K562 (cell line): ENCODE data around the gene DDX54. TPM values are rescaled to one million over a fixed set of nuclear protein-coding genes. Genes with fewer than 3 reads are reported as not detected.

Source experiments
- BRCA1 ChIP-seq, 2 experiments: fragments of 450-650 bp in 1 of 2; sonication (generic) in 1 of 2; formaldehyde crosslinking in 1 of 2; IDR thresholded peaks; 2 replicates each; pipeline versions ENCODE4 v1.5.0 to v1.6.1; 2017 to 2020; ENCODE audit warnings: mild to moderate bottlenecking in 1 of 2, missing genetic modification reagents in 1 of 2
- CHAMP1 ChIP-seq: fragments of 450-650 bp; IDR thresholded peaks from 2 replicates; pipeline ENCODE4 v1.6.1; 2016; ENCODE audit warnings: mild to moderate bottlenecking
- ETV1 ChIP-seq: fragments of 450-650 bp; conservative IDR thresholded peaks from 2 replicates; pipeline ENCODE4 v1.6.1; 2016; ENCODE audit warnings: missing genetic modification characterization, control low read depth, low read depth, missing compliant biosample characterization
- HNRNPLL ChIP-seq: fragments of 200-400 bp; formaldehyde crosslinking; IDR thresholded peaks from 2 replicates; pipeline ENCODE4 v1.6.1; 2017; ENCODE audit warnings: low read length, low read depth, mild to moderate bottlenecking; ENCODE audit not compliant: poor library complexity, severe bottlenecking
- MEF2D ChIP-seq: conservative IDR thresholded peaks from 2 replicates; pipeline ENCODE4 v1.6.1; 2016; ENCODE audit warnings: low read depth, missing genetic modification characterization, missing compliant biosample characterization
- MTA3 ChIP-seq: fragments of 450-650 bp; formaldehyde crosslinking; IDR thresholded peaks from 2 replicates; pipeline ENCODE4 v1.6.1; 2017; ENCODE audit warnings: mild to moderate bottlenecking, borderline replicate concordance
- MYC ChIP-seq, 2 experiments: fragments of 250-450 bp in 1 of 2; sonication (Bioruptor Pico) in 1 of 2; IDR thresholded peaks; 2 replicates each; pipeline versions ENCODE4 v1.5.1 to v1.6.1; 2012 to 2021; ENCODE audit warnings: low read depth in 2 of 2, borderline replicate concordance in 1 of 2, improper control_type of control experiment in 1 of 2, low read length in 1 of 2, mild to moderate bottlenecking in 1 of 2, moderate library complexity in 1 of 2
- NR2C1 ChIP-seq, 2 experiments: fragments of 450-650 bp; IDR thresholded peaks; 2 replicates each; pipeline ENCODE4 v1.6.1; 2017; ENCODE audit warnings: mild to moderate bottlenecking in 2 of 2, antibody characterized with exemption in 1 of 2, inconsistent platforms in 1 of 2, missing compliant biosample characterization in 1 of 2, missing genetic modification characterization in 1 of 2
- PHF21A ChIP-seq: fragments of 450-650 bp; IDR thresholded peaks from 2 replicates; pipeline ENCODE4 v1.6.1; 2017; ENCODE audit warnings: low read depth, borderline replicate concordance
- ZBTB43 ChIP-seq: sonication (generic); formaldehyde crosslinking; IDR thresholded peaks from 2 replicates; pipeline ENCODE4 v1.8.0; 2023; ENCODE audit warnings: mild to moderate bottlenecking, missing genetic modification reagents
- ZFP1 ChIP-seq: fragments of 450-650 bp; formaldehyde crosslinking; IDR thresholded peaks from 2 replicates; pipeline ENCODE4 v1.4.0; 2020; ENCODE audit warnings: mild to moderate bottlenecking, mixed read lengths
- ZNF197 ChIP-seq: fragments of 200-800 bp; sonication (Bioruptor generic); IDR thresholded peaks from 2 replicates; pipeline ENCODE4 v1.6.1; 2016; ENCODE audit warnings: low read depth, missing genetic modification characterization, missing compliant biosample characterization
- polyA plus RNA-seq, 8 experiments: library from polyadenylated mRNA; depleted of rRNA in 4 of 8; stranded (reverse) in 5 of 8; unstranded in 3 of 8; fragments of >200 nt; fragmentation: Nextera tagmentation in 2 of 8; fragmentation: Illumina TruSeq in 1 of 8; extraction: Ambion mirVana in 2 of 8; extraction: Trizol in 1 of 8; gene quantifications; 2 replicates each; pipeline versions ENCODE4 v1.2.1 to v1.2.3, GENCODE V29; 2011 to 2014; ENCODE audit warnings: inconsistent platforms in 1 of 8, missing spikeins in 1 of 8
- total RNA-seq, 7 experiments: library from RNA; depleted of rRNA in 6 of 7; stranded (reverse); fragments of >200 nt in 6 of 7; fragmentation: Illumina TruSeq in 2 of 7; extraction: Trizol in 2 of 7; gene quantifications; 2 replicates each; pipeline versions ENCODE4 v1.2.1 to v1.2.3, GENCODE V29; 2011 to 2021; ENCODE audit warnings: low replicate concordance in 1 of 7
- TF ChIP-seq, protein P1 (sequence below): fragments of 450-650 bp; IDR thresholded peaks from 2 replicates; pipeline ENCODE4 v1.6.1; 2016; ENCODE audit warnings: low read depth

DDX54 gene
- total and polyA plus RNA-seq, 9 of the 15 experiments (the other 6 are each of a cell fraction or from before 2014, with no cell fraction given), result 1.4 to 135 (median 51.4) TPM

DNA sequence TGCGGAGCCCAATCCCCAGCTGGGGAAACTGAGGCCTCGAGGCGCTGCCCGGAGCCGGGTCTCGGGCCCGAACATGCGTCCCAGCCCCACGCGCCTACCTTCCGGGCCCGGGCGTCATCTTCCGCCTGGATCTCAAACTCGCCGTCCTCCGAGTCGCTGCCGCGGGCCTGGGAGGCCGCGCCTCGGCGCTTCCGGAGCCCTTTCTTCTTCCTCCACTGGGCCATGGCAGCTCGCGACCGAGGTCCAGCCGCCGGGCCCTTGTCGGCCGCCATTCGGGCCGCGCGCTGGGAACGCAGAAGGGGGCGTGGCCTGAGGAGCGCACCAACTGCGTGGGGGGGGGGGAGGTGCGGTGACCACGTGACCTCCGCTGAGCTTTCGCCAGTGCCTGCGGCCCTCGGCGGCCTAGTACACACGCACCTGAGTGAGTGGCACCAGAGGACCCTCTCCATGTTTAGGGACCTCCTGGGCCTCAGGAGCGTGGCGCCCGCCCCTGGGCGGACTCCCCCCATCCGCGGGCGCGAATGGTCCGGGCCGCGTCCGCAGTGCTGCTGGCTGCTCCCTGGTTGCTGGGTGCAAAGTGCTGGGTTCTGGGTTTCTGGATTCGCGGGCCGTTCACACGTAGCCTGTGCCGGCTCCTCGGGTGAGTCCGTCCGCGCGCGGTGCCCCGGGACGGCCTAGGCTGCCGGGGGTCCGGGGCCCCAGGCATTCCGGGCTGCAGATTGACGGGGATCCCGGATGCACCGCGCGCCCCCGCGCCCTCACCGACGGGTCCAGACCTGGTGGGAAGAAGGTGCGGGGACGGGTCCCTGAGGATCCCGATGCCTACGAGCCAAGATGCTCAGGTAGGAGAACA is at the start of gene DDX54, which contains the start of gene RITA1 (continued):
- TF ChIP-seq CHAMP1 (0 out of 2 replicates have a peak, but pooled peaks have one; percentile 32), MTA3 (0 out of 2 replicates have a peak, but pooled peaks have one; percentile 60), NR2C1 (IDR thresholded peaks at IDR 0.05) (peak; percentile 13; the same call in 1 of the 2 replicates), NR2C1 (tag; IDR thresholded peaks at IDR 0.05) (no peak), ZBTB43 (CRISPR knock-in tag) (no peak), ETV1 (peak; percentile 42; the same call in 1 of the 2 replicates), HNRNPLL (peak; percentile 69), BRCA1 (IDR thresholded peaks at IDR 0.05) (no peak), BRCA1 (CRISPR knock-in tag; IDR thresholded peaks at IDR 0.05) (no peak), MEF2D (tag) (no peak), PHF21A (peak; percentile 40; the same call in 1 of the 2 replicates), ZFP1 (CRISPR knock-in tag) (no peak), MYC (IDR thresholded peaks at IDR 0.05; ENCODE audit: low read depth, low read length) (peak; percentile 94), MYC (CRISPR knock-in tag; IDR thresholded peaks at IDR 0.05; ENCODE audit: borderline replicate concordance, low read depth) (peak; percentile 99), ZNF197 (CRISPR knock-in tag) (no peak)
- TF ChIP-seq, protein P1, sequence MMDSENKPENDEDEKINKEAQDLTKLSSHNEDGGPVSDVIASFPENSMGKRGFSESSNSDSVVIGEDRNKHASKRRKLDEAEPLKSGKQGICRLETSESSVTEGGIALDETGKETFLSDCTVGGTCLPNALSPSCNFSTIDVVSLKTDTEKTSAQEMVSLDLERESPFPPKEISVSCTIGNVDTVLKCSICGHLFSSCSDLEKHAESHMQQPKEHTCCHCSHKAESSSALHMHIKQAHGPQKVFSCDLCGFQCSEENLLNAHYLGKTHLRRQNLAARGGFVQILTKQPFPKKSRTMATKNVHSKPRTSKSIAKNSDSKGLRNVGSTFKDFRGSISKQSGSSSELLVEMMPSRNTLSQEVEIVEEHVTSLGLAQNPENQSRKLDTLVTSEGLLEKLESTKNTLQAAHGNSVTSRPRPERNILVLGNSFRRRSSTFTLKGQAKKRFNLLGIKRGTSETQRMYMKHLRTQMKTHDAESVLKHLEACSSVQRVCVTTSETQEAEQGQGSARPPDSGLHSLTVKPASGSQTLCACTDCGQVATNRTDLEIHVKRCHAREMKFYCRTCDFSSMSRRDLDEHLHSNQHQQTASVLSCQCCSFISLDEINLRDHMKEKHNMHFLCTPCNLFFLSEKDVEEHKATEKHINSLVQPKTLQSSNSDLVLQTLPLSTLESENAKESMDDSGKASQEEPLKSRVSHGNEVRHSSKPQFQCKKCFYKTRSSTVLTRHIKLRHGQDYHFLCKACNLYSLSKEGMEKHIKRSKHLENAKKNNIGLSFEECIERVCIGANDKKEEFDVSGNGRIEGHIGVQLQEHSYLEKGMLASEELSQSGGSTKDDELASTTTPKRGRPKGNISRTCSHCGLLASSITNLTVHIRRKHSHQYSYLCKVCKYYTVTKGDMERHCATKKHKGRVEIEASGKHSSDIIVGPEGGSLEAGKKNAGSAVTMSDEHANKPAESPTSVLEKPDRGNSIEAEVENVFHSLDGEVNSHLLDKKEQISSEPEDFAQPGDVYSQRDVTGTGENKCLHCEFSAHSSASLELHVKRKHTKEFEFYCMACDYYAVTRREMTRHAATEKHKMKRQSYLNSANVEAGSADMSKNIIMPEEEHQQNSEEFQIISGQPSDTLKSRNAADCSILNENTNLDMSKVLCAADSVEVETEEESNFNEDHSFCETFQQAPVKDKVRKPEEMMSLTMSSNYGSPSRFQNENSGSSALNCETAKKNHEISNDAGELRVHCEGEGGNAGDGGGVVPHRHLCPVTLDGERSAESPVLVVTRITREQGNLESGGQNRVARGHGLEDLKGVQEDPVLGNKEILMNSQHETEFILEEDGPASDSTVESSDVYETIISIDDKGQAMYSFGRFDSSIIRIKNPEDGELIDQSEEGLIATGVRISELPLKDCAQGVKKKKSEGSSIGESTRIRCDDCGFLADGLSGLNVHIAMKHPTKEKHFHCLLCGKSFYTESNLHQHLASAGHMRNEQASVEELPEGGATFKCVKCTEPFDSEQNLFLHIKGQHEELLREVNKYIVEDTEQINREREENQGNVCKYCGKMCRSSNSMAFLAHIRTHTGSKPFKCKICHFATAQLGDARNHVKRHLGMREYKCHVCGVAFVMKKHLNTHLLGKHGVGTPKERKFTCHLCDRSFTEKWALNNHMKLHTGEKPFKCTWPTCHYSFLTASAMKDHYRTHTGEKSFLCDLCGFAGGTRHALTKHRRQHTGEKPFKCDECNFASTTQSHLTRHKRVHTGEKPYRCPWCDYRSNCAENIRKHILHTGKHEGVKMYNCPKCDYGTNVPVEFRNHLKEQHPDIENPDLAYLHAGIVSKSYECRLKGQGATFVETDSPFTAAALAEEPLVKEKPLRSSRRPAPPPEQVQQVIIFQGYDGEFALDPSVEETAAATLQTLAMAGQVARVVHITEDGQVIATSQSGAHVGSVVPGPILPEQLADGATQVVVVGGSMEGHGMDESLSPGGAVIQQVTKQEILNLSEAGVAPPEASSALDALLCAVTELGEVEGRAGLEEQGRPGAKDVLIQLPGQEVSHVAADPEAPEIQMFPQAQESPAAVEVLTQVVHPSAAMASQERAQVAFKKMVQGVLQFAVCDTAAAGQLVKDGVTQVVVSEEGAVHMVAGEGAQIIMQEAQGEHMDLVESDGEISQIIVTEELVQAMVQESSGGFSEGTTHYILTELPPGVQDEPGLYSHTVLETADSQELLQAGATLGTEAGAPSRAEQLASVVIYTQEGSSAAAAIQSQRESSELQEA, result peak; percentile 80
